Measurements from ENCODE around the gene PLXNA4. TPM values are rescaled to one million over a fixed set of nuclear protein-coding genes. Genes with fewer than 3 reads are reported as not detected.

Gene PLXNA4
- total RNA-seq, 4 donors from 2014 or later = 1.1 to 2.8 (median 1.4) TPM

- no peak overlapping the region for H3K27ac ChIP-seq
- no peak overlapping the region for H3K4me3 ChIP-seq
- intact Hi-C loops (cut with DNase I; ENCODE audit: low total_unique reads) (no loop called here), in situ Hi-C loops (cut with MboI; ENCODE audit: low pct_ligation_motif_present in 1 of 4, low pct_unique_long_range_greater_than_20kb in 1 of 4, low sequenced_read_pairs in 3 of 4) (no loop called here)
- no peaks in the 10 kb centered on the region for H3K9me3 ChIP-seq
- TF ChIP-seq POLR2A (IDR thresholded peaks at IDR 0.05) = no peak
- no peaks in the 10 kb centered on the region for H3K27me3 ChIP-seq
- 78% methylated on average over 6 of the region's 6 CpGs; no CpG with 5 or more reads in 1 of the 2 donors for WGBS, 2 donors (ENCODE audit: low coverage in 1 of 2)
- no peaks in the 10 kb centered on the region for H3K36me3 ChIP-seq
- DNase-seq = no peak
- H3K4me1 ChIP-seq = no peaks in the 10 kb centered on the region
Measured at GRCh38 chr7:132547821-132548220, 28.4 kb downstream of the PLXNA4 start.

GRCh38 chr7:132546366-132547127 lies 29.7 kb downstream of the PLXNA4 start:
- no peak for DNase-seq
- TF ChIP-seq POLR2A (IDR thresholded peaks at IDR 0.05) (no peak), EP300 (IDR thresholded peaks at IDR 0.05; ENCODE audit: low read depth) (no peak), CTCF (IDR thresholded peaks at IDR 0.05) (no peak), POLR2AphosphoS5 (IDR thresholded peaks at IDR 0.05) (no peak)
- H3K4me3 ChIP-seq = no peak overlapping the region
- no peak overlapping the region for H3K27ac ChIP-seq
- in situ Hi-C loops (cut with MboI; ENCODE audit: low pct_ligation_motif_present in 1 of 4, low pct_unique_long_range_greater_than_20kb in 1 of 4, low sequenced_read_pairs in 3 of 4) = no loop called here
- no peaks in the 10 kb centered on the region for H3K36me3 ChIP-seq
- no peaks in the 10 kb centered on the region for H3K27me3 ChIP-seq
- H3K9me3 ChIP-seq = no peaks in the 10 kb centered on the region
- H3K4me1 ChIP-seq = no peaks in the 10 kb centered on the region
- intact Hi-C loops (cut with DNase I; ENCODE audit: low total_unique reads) = no loop called here
- 71% methylated on average over 1 of the region's 1 CpG; no CpG with 5 or more reads in 1 of the 2 donors for WGBS, 2 donors (ENCODE audit: low coverage in 1 of 2)

GRCh38 chr7:132545756-132546155 lies 30.5 kb downstream of the PLXNA4 start:
- in situ Hi-C loops (cut with MboI; ENCODE audit: low pct_ligation_motif_present in 1 of 4, low pct_unique_long_range_greater_than_20kb in 1 of 4, low sequenced_read_pairs in 3 of 4) (no loop called here), intact Hi-C loops (cut with DNase I; ENCODE audit: low total_unique reads) (no loop called here)
- H3K9me3 ChIP-seq = no peaks in the 10 kb centered on the region
- no peak overlapping the region for H3K4me3 ChIP-seq
- 86 to 100% methylated on average over 1 of the region's 1 CpG for WGBS, 2 donors (ENCODE audit: low coverage in 1 of 2)
- H3K27me3 ChIP-seq = no peaks in the 10 kb centered on the region
- no peak for DNase-seq
- TF ChIP-seq EP300 (IDR thresholded peaks at IDR 0.05; ENCODE audit: low read depth) (no peak), POLR2A (IDR thresholded peaks at IDR 0.05) (no peak), POLR2AphosphoS5 (IDR thresholded peaks at IDR 0.05) (no peak), CTCF (IDR thresholded peaks at IDR 0.05) (no peak)
- H3K4me1 ChIP-seq = no peaks in the 10 kb centered on the region
- no peaks in the 10 kb centered on the region for H3K36me3 ChIP-seq
- H3K27ac ChIP-seq = no peak overlapping the region

GRCh38 chr7:132544999-132545398 lies 31.3 kb downstream of the PLXNA4 start:
- Histone ChIP-seq H3K27me3 (no peaks in the 10 kb centered on the region), H3K9me3 (no peaks in the 10 kb centered on the region), H3K4me1 (no peaks in the 10 kb centered on the region), H3K36me3 (no peaks in the 10 kb centered on the region), H3K27ac (no peak overlapping the region), H3K4me3 (no peak overlapping the region)
- no peak for TF ChIP-seq EP300 (IDR thresholded peaks at IDR 0.05; ENCODE audit: low read depth)
- TF ChIP-seq POLR2A (IDR thresholded peaks at IDR 0.05) = no peak
- no peak for TF ChIP-seq CTCF (IDR thresholded peaks at IDR 0.05)
- no peak for TF ChIP-seq POLR2AphosphoS5 (IDR thresholded peaks at IDR 0.05)
- 83 to 86% methylated on average over 1 of the region's 1 CpG for WGBS, 2 donors (ENCODE audit: low coverage in 1 of 2)
- no peak for DNase-seq
- intact Hi-C loops (cut with DNase I; ENCODE audit: low total_unique reads) (no loop called here), in situ Hi-C loops (cut with MboI; ENCODE audit: low pct_ligation_motif_present in 1 of 4, low pct_unique_long_range_greater_than_20kb in 1 of 4, low sequenced_read_pairs in 3 of 4) (no loop called here)

GRCh38 chr7:132544025-132544424 lies 32.2 kb downstream of the PLXNA4 start:
- DNase-seq = no peak
- in situ Hi-C loops (cut with MboI; ENCODE audit: low pct_ligation_motif_present in 1 of 4, low pct_unique_long_range_greater_than_20kb in 1 of 4, low sequenced_read_pairs in 3 of 4) = no loop called here
- Histone ChIP-seq H3K36me3 (no peaks in the 10 kb centered on the region), H3K27me3 (no peaks in the 10 kb centered on the region), H3K9me3 (no peaks in the 10 kb centered on the region), H3K4me3 (no peak overlapping the region), H3K4me1 (no peaks in the 10 kb centered on the region), H3K27ac (no peak overlapping the region)
- WGBS, 2 donors (ENCODE audit: low coverage in 1 of 2) = 44 to 93% methylated on average over 1 of the region's 1 CpG
- intact Hi-C loops (cut with DNase I; ENCODE audit: low total_unique reads) = no loop called here
- no peak for TF ChIP-seq EP300 (IDR thresholded peaks at IDR 0.05; ENCODE audit: low read depth)
